HT1080 (cell line): ENCODE results near the gene RHOV. TPM values are rescaled to one million over a fixed set of nuclear protein-coding genes. Genes with fewer than 3 reads are reported as not detected.

ENCODE experiments used
- DNase-seq: peaks from one replicate; pipeline ENCODE4 v3.0.0-alpha.2; 2015; ENCODE audit warnings: low read depth
- polyA plus RNA-seq, 2 experiments: library from polyadenylated mRNA; depleted of rRNA; stranded (reverse); fragments of >200 nt; gene quantifications; 2 replicates each; pipeline ENCODE4 v1.2.3, GENCODE V29; 2015
- total RNA-seq: library from RNA; depleted of rRNA; stranded (reverse); fragments of >200 nt; shearing (Covaris generic); gene quantifications from 2 replicates; pipeline ENCODE4 v1.2.3, GENCODE V29; 2014; rRNA removed

Gene RHOV, protein sequence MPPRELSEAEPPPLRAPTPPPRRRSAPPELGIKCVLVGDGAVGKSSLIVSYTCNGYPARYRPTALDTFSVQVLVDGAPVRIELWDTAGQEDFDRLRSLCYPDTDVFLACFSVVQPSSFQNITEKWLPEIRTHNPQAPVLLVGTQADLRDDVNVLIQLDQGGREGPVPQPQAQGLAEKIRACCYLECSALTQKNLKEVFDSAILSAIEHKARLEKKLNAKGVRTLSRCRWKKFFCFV
- total RNA-seq = 0.43 and 1.5 TPM in 2 replicates
- polyA plus RNA-seq (2015; cell fraction: cytosol; rRNA removed) = 0.53 and 0.58 TPM in 2 replicates
- polyA plus RNA-seq (2015; cell fraction: nucleus; rRNA removed) = 0.24 and 1.2 TPM in 2 replicates

DNA sequence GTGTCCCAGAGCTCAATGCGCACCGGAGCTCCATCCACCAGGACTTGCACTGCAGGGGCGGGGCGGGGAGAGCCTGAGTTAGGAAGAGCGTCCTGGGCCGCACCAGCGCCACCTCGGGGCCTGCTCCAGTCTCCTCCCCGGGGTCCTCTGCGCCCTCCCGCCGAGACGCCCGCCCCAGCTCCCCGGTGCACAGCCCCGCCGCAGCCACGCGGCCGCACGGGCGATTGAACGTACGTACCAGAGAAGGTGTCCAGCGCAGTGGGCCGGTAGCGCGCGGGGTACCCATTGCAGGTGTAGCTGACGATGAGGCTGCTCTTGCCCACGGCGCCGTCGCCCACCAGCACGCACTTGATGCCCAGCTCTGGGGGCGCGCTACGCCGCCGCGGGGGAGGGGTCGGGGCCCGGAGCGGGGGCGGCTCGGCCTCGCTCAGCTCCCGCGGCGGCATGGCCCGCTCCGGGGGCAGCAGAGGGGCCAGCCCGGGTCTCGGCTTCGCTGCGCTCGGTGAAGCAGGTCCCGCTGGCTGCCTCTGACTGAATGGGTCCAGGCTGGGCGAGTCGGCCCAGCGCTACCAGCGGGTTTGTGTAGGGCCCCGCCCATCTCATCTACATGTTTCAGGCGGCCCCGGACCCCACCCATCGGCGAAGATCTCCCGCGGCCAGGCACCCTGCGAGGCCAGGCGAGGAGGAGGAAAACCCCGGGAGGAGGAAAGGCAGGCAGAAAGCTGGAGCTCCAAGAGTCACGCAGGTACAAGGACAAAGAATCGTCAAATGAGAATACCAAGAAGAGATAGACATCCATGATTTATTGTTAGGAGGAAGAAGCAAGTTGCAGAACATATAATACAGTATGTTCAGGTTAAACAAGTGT, at the start of gene RHOV:
Gene RHOV (minus strand): TSS at position 541 of the 868 bp plus-strand sequence. CDS start 95 bp downstream, at position 446.
- peak; percentile 39 for DNase-seq

DNA sequence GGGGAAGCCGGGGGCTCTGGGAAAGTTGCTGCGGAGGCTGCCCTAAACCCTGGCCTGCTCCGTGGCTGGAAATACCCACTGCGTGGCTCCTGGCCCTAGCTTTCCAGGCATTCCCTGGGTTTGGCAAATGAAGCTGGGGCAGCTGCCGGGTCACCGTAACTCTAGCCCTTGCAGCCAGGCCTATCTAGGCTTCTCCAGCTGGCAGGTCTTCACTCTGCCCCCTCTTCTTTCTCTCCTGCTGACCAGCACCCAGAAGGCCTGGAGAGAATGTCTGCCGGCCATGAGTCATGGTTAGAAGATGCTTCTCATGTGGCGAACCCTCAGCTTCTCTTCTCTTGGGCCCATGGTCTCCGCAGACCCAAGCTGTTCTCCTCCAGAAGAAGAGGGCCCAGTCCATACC, 49.5 kb upstream of the RHOV start:
- DNase-seq = no peak

DNA sequence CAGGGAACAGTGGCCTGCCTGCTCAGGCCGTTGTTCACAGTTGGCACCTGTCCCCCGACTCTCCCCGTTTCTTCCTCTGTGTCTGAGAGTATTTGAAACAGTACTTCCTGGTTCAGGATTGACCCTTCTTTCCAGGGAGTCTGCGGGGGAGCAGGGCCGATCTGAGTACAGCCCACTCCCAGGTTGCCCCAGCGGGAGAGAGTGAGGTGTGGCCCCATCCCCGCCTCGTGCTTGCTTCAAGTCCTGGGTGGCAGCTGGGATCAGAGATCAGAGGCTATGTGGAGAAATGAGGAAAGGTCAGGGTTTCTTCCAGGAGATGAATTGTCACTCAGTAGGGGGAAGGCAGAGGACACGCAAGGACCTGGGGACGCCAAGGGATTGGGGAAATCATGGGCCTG, 48.6 kb upstream of the RHOV start:
- DNase-seq = no peak

DNA sequence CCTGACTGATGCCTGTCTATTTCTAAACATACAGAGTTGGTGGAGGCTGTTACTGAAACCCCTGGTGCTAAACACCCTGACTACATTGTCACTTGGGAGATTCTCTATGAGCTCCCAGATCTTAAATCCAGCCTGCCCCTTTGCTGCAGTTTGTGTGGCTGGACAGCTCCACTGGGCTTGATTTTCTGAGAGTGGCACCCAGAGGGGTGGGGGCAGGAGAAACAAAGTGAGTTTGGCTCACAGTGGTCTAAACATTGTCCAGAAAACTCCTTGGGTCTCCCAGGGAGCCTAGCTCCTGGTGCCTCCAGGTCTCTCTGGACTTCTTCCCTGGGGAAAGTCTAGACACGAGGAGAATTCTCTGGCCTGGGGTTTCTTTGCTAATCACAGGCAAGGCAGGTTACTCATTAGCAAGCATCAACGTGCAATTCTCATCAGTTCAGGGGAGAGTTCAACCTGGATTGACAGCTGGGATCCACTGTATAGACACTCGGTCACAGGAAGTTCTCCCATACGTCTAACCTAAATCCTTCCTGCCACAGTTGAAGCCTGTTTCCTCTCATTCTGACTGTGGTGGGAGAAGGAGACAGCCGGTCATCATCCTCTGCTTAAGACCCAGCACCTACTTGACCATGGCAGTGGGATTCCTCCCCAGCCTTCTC, 48.0 kb upstream of the RHOV start:
- no peak for DNase-seq

DNA sequence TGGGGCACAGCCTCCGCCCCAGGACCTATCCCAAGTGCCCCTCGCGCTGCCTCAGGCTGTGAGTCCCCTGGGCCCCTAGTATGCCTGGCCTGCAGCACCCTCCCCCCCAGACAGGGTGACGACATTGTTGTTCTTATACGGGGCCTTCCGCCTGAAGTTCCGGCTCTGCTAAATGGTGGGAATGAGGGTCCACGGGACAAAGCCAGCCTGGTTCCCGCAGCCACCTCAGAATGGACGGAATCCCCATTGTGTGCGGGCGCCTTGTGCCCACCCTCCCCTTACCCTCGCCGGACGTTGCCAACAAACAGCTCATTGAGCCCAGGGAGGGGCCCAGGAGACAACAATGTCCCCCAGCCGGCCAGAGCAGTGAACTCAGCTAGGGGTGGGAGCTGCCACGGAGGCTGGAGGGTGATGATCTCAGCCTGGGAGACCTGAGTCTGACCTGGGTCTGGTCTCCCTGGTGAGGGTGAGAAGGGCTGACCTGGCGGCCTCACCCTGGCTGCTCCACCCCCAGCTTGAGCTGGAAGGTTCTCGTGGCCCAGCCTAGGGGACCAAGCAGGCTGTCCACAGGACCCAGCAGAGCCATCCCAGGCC, 44.9 kb upstream of the RHOV start:
- DNase-seq = no peak

DNA sequence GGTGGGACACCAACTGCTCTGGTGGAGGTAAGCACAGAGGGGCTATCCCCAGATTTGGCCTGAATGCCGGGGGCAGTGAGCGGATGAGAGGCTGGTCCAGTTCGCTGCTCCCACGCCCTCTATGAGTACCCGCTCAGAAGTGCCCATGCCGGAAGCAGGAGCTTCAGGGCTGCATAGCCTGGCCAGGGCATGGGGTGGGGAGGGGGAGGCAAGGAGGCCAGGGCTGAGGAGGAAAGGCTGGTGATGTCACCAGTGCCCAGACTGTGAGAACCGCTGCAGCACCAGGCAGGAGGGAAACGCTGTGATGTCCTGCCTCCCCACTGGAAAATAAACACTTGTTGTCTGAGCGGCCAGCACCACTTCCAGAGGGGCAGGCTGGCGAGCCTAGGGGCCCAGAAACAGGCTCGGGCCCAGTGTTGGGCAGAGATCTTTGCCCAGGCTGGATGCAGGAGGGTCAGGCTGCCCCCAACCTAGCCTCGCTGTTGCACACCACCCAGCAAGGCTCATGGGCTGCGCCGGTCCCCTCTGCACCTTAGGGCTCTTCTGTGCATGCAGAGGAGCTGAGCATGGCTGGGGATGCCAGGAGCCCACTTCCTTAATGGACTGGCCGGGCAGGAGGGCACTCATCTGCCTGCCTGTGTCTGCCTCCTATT, 44.2 kb upstream of the RHOV start:
- no peak for DNase-seq

DNA sequence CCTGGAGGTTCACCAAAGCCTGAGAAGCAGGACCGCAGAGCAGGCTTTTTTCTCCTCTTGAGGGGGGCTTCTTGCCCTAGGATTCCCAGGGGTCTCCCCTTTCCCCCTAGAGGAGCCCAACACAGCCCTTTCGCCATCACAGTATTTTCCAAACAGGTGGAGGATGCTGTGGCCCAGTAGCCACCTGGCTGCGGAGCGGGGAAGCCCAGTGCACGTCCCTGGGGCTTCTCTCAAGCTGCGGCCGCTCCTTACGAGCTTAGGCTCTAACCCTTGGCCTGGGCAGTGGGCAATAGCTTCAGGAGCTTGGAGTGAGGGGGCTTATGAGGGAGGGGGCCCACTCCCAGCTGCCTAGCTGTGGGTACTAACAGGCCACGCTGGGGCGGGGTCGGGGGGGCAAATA, 43.6 kb upstream of the RHOV start:
- no peak for DNase-seq

DNA sequence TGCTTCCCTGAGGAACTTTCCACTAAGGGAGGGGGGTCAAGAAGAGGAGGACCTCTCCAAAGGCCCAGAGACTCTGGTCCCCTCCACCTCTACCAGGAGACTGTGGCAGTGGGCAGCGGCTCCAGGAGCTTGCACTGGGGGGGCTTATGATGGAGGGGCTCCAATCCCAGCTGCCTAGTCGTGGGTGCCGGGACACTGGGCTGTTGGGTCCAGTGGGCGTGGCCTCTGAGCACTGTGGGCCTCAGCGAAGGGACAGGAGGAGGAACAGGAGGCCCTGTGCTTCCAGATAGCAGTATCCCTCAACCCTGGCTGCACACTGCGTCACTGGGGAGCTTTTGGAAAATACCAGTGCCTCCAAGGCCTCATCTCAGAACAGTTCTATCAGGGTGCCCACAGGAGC, 41.6 kb upstream of the RHOV start:
- DNase-seq = no peak

DNA sequence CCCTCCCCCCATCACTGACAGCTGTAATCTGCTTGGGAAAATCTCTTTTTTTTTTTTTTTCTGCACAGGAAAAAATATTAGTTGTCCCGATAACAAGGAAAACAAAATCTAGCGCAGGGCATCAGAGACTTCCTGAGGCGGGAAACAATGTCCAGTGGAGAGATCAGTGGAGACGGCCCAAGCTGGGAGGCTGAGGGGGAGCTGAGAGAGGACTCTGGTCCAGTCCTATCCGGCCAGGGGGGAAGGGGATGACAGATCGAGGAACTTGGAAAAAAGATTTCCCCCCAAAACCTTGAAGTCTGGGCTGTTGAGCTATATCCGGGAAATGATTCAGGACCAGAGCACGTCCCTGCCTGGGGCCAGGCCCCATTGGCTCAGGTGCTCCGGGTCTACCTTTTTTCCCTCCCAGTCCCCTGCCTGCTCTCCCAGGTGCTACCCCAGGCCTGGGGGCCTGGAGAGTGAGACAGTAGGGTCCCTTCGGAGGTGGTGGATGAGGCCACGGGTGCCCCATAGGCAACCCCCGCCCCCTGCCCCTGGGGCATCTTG, 41.2 kb upstream of the RHOV start:
- DNase-seq = no peak

DNA sequence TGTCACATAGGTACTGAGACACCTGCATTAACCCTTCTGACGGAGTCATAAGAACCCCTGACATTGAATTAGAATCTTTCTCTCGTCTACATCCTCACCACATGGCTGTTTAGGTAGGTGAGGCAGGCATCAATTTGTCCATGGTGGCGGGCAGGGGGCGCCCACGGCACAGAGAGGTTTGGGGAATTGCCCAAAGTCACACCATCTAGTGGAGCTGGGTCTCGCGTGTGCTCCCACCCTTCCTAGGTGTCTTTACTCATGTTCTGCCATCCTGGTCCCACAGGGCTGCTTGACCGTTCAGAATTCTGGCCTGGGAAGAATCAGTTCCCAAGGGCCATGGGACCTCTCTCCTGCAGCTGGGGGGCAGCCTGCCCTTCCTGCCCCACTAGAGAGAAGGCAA, 40.5 kb upstream of the RHOV start:
- DNase-seq = no peak

DNA sequence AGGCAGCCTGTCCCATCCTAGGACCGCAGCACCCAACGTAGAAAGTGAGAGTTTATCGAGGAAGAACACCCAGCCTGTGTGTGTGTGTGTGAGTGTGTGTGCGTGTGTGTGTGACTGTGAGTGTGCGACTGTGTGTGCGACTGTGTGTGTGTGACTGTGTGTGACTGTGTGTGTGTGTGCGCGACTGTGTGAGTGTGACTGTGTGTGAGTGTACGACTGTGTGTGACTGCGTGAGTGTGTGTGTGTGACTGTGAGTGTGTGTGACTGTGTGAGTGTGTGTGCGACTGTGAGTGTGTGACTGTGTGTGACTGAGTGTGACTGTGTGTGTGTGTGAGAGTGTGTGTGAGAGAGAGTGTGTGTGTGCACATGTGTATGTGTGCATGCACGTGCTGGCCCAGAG, 40.0 kb upstream of the RHOV start:
- DNase-seq = no peak

DNA sequence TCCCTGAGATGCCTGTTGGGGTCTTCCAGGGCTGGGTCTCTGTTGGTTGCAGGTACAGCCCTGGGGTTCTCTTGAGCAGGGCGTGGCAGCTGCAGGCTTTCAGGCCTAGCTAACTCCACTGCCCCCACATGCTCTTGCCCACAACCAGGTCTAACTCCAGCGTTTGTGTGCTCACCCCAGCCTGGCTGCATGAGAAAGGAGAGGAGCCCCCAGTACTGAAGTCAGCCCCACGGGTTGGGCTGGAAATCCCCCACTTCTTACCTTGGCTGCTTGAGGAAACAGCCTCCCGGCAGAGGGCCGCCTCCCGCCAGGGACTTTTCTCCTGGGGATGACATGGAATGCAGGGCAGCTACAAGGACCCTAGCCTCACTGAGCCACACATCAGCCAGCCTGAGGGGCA, 38.4 kb upstream of the RHOV start:
- no peak for DNase-seq

DNA sequence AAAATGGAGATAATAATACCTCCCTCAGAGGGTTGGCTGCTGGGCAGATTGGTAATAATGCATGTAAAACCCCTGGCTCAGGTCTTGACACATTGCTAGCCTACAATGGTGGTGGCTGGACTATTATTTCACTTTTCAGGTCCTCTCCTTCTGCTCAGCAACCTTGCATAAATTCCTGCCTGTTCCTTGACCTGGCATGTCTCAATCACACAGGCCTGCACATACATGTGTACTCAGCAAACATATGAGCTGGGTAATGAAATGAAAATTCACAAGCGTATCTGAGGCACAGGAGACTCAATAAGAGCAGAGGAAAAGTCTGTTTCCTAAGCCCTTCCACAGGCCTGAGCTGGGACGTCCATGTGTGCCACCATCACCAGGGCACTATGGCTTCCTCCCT, 37.7 kb upstream of the RHOV start:
- no peak for DNase-seq

DNA sequence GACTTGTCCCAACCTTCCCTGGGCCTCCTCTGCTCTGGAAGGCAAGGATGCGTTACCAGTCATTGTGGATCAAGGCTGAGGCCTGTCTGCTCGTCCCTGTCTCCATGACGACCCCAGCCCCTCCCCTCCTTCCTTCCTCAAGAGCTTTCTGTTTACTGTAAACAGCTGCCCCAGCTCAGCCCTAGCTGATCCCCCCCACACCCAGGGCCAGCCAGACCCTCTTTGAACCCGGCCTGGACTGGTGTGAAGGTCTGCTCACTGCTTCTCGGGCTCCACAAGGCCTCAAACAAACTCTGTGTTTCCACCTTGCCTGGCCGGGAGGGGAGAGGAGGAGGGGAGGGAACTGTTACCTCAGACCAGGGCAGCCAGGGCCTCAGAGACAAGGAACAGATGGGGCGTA, 37.1 kb upstream of the RHOV start:
- no peak for DNase-seq

DNA sequence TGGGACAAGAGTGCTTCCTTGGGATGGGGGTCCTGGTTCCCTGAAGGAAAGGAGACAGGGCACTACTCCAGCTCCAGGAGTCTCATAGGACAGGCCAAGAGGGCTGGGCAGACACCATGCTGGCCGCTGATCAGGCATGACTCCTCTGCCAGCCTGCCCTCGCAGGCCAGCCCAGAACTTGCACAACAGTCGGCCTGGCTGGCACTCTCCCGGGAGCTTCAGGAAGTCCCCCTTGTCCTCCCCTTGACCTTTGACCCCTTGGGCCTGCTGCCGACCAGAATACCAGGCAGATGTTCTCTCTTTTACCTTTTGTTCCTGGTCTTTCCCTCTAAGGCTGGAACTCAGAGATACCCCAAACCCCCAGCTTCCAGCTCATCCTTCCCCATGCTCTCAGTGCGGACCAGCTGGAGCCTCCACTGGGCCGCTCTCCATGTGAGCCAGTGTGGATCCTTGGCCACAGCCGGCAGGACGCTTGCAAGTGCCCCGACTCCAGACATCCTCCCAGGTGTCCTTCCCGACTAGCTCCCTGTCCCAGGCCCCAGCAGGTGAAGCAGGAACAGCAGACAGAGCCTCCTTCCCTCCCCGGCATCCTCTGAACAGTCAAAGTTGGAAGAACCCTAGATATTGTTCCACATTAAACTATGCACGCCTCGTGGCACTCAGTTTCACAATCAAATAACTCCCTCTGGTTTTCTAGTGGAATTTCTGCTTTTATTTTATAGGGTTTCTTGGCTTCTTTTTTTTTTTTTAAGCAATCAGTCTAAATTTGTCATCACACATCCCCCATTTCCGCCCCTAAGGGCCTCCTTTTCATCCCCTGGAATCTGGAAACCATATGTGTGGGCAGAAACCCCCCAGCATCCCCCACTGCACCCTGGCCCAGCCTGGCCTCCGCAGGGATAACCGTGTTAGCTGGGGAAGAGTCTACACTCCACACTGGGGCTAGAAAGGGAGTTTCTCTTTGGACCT, 35.9 kb upstream of the RHOV start:
- no peak for DNase-seq

DNA sequence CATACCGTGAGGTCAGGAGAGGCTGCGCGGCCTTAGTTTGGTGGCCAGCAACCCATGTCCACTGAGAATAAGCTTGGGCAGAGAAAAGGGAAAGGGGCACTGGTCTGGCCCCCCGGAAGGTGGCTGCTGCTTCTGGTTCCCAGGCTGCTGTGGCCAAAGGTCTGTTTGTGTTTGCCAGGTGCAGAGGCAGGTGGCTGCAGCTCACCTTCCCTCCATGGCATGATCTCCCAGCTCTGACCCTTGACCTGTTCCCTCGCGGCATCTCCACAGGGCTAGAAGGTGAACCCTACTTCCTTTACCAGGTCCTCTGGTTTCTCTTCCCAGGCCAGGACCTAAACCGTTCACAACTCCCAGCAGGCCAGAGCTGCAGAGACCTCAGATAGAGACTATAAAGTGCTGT, 34.1 kb upstream of the RHOV start:
- DNase-seq = no peak

DNA sequence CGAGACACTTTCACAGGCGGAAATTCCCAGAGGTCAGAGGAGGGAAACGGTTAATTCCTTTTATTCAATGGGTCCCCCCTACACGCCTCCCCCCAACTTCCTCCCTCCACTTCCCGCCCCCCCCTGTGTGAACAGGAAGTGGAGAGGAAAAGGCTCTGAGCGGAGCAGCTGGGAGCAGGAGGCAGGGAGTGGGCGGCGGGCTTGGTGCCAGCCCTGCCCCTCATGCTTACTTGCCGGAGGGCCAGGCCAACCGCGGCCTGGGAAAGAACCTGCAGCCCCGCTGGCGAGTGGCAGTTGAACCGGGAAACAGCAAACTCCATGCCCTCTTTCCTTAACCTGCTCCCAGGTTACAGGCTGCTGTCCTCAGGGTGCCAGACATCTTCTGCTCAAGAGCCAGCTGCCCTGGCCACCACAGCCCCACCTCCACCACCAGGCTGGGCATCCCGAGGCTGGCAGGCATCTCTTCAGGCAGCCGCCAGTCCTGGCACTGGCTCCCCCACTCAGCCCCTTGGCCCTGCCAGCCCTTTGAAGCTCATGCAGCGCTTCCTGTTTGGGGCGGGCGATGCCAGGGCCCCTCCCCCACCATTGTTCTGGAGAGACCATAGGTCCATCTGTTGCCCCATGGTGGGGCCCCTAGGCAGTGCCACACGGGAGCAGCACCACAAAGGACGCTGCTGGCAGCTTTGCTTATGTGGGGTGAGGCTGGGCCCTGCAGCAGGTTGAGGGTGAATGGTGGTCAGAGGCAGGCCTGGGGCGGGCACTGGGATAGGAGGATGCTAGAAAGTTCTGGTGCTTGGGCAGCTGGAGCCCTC, 33.2 kb upstream of the RHOV start:
- DNase-seq = no peak

DNA sequence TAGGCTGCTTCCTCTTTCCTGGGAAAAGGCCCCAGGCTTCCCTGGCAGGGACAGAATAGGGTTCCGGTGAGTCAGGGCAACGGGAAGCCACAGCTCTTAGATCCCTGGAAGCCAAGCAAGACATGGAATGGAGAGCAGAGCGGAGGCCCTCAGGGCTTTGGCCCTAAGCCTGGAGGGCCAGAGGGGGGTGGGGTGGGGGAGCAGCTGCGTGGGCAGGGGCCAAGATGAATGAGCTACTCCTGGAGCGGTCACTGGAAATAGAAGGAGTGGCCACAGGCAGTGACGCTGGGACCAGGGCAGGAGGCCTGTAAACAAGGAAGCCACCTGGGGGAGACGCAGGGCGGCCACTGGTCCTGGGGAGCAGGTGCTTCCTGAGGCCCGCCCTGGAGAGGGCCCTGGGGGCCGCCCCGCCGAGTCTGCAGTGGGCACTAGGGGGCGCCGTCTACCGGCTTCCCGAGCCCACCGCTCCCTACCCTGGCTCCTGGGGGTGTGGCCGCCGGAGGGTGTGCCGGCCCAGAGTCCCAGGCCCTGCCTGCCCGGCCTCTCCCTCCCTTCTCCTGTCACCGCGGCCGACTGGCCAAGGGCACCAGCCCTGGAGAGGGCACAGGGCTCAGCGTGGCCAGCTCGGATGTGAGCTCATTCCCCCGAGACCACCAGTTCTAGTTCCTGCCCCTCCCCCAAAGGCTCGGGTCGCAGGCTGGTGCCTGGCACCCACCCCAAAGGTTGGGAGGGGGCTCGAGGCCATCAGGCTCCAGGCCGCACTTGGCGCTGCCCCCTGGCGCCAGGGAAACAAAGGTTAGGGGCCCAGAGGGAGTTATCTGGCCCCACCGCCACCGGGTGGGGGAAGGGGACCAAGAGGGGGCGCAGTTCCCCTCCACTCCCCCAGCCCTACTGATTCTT, 32.3 kb upstream of the RHOV start:
- peak; percentile 95 for DNase-seq
